Ishikawa (cell line): ENCODE data around the gene FEV.

Experiments used
- CEBPB ChIP-seq: IDR thresholded peaks from 2 replicates; pipeline ENCODE4 v1.6.1; 2012
- CREB1 ChIP-seq: IDR thresholded peaks from 2 replicates; pipeline ENCODE4 v1.6.1; 2012; ENCODE audit warnings: low read depth
- EGR1 ChIP-seq: IDR thresholded peaks from 2 replicates; pipeline ENCODE4 v1.6.1; 2012
- EP300 ChIP-seq: IDR thresholded peaks from 2 replicates; pipeline ENCODE4 v1.6.1; 2012; ENCODE audit warnings: borderline replicate concordance
- FOXM1 ChIP-seq: IDR thresholded peaks from 2 replicates; pipeline ENCODE4 v1.6.1; 2012; ENCODE audit warnings: low read depth, borderline replicate concordance
- NFIC ChIP-seq: IDR thresholded peaks from 2 replicates; pipeline ENCODE4 v1.6.1; 2012
- RAD21 ChIP-seq: IDR thresholded peaks from 2 replicates; pipeline ENCODE4 v1.6.1; 2012; ENCODE audit warnings: low read depth
- TAF1 ChIP-seq: IDR thresholded peaks from 2 replicates; pipeline ENCODE4 v1.6.1; 2012; ENCODE audit warnings: low read depth, mild to moderate bottlenecking
- TCF12 ChIP-seq: IDR thresholded peaks from 2 replicates; pipeline ENCODE4 v1.6.1; 2012; ENCODE audit warnings: low read depth
- TEAD4 ChIP-seq: IDR thresholded peaks from 2 replicates; pipeline ENCODE4 v1.6.1; 2012
- YY1 ChIP-seq: IDR thresholded peaks from 2 replicates; pipeline ENCODE4 v1.6.1; 2012; ENCODE audit warnings: low read depth
- ZBTB7A ChIP-seq: IDR thresholded peaks from 2 replicates; pipeline ENCODE4 v1.6.1; 2012; ENCODE audit warnings: low read depth
- TF ChIP-seq, protein P1 (sequence below): IDR thresholded peaks from 2 replicates; pipeline ENCODE4 v1.6.1; 2012
- TF ChIP-seq, protein P2 (sequence below): IDR thresholded peaks from 2 replicates; pipeline ENCODE4 v1.6.1; 2012
- TF ChIP-seq, protein P3 (sequence below): IDR thresholded peaks from 2 replicates; pipeline ENCODE4 v1.6.1; 2012; ENCODE audit warnings: low read depth, mild to moderate bottlenecking

Gene FEV

DNA sequence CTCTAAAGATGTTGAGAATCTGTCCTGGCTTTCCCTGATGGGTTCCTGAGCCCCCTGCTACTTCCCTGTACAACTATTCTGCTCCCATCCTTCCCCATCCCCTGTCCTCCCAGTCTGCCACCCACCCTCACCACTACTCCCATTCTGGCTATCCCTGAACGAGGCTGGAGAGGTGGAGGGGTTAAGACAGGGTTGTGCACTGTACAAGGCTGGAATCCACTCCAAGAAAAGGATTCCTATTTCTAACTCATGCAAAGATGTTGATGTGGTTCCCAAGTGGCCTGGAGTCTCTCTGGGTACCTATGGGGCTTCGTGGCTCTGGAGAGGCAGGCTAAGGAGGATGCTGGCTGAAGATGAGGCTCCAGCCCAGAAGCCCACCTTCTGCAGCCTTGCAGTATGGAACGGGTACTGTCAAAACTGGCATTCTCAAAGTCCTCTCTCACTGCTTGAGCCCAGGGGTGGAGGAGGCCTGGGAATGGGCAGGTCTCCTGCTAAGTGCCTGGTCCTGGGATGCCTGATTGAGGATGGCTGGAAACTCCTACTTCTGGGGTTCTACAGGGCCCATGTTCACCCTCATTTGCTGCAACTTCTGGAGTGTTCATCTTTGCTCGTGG lies 1.3 kb upstream of the FEV start:
- TF ChIP-seq TCF12 (no peak), EGR1 (no peak), TAF1 (no peak), EP300 (no peak), CREB1 (no peak), NFIC (no peak), CEBPB (no peak), YY1 (no peak), RAD21 (no peak), ZBTB7A (no peak), FOXM1 (no peak), TEAD4 (no peak)
- TF ChIP-seq, protein P1, sequence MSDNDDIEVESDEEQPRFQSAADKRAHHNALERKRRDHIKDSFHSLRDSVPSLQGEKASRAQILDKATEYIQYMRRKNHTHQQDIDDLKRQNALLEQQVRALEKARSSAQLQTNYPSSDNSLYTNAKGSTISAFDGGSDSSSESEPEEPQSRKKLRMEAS = no peak
- TF ChIP-seq, protein P2, sequence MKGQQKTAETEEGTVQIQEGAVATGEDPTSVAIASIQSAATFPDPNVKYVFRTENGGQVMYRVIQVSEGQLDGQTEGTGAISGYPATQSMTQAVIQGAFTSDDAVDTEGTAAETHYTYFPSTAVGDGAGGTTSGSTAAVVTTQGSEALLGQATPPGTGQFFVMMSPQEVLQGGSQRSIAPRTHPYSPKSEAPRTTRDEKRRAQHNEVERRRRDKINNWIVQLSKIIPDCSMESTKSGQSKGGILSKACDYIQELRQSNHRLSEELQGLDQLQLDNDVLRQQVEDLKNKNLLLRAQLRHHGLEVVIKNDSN = no peak
- TF ChIP-seq, protein P3, sequence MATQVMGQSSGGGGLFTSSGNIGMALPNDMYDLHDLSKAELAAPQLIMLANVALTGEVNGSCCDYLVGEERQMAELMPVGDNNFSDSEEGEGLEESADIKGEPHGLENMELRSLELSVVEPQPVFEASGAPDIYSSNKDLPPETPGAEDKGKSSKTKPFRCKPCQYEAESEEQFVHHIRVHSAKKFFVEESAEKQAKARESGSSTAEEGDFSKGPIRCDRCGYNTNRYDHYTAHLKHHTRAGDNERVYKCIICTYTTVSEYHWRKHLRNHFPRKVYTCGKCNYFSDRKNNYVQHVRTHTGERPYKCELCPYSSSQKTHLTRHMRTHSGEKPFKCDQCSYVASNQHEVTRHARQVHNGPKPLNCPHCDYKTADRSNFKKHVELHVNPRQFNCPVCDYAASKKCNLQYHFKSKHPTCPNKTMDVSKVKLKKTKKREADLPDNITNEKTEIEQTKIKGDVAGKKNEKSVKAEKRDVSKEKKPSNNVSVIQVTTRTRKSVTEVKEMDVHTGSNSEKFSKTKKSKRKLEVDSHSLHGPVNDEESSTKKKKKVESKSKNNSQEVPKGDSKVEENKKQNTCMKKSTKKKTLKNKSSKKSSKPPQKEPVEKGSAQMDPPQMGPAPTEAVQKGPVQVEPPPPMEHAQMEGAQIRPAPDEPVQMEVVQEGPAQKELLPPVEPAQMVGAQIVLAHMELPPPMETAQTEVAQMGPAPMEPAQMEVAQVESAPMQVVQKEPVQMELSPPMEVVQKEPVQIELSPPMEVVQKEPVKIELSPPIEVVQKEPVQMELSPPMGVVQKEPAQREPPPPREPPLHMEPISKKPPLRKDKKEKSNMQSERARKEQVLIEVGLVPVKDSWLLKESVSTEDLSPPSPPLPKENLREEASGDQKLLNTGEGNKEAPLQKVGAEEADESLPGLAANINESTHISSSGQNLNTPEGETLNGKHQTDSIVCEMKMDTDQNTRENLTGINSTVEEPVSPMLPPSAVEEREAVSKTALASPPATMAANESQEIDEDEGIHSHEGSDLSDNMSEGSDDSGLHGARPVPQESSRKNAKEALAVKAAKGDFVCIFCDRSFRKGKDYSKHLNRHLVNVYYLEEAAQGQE = no peak

DNA sequence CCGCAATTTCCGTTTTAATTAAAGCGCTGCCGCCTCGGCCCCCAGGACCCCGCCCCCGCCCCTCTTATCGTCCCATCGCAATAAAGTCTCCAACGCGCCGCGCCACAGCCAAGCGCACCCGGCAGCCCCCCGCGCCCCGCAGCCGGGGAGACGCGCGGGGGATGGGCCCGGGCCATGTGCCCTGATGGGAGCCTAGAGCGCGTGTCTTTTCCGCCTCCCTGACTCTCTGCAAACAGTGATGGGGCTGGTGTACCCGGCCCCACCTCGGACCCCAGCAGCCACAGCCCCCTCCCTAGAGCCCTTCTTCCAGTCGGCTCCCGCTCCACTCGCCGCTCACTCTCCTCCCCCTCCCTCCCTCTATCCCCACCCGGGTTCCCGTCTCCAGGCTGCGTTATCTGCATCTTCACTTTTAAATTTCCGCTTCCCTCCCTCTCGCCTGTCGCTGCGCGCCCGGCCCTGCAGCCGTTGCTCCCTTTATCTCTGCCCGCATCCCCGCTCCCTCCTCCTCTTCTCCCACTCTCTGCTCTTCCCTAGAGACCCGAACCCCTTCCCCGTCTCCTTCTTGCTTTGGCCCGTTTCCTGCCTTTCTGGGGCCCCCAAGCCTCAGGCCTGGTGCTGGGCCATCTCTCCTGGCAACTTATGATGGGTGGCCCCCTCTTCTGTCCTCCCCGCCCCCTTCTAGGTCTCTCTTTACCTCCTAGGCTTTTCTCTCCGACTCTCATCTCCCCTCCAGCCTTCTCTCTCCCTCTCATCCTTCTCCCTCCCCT lies 524 bp upstream of the FEV start:
- TF ChIP-seq NFIC (no peak), EGR1 (no peak), YY1 (no peak), RAD21 (no peak), TAF1 (no peak)
- TF ChIP-seq, protein P2 = no peak

DNA sequence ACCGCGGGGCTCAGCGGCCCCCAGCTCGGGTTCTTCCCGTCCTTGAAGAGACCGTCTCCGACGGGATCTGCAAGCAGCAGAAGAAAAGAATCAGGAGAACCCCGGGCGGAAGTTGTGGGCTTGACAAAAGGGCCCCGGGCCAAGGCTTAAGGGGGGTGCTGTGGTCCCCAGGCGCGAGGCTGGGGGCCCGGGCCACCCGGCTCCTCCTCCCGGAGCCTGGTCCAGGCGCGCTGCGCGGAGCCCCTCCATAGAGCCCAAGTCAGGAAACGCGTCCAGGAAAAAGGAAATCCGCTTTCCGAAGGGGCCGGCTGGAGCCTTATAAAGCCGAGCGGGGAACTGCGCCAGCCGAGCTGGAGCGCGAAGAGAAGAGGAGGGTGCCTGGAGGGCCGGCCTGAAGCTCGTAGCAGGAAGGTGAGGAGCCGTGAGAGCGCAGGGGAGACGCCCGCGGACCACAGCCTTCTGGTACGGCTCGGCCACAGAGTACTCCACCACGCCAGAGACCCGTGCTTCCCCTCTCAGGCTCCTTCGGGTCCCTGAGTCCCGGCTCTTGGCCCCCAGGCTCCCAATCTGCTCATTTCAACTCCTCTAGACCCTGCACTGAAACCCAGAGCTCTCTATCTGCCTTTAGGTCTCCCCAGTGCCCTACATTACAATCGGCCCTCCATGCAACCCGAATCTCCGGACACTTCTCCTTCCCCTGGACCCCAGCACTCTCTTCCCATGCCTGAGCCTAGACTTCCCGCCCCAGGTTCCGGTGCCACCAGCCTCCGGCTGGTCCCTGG lies 554 bp downstream of the FEV start:
- no peak for TF ChIP-seq CEBPB
- no peak for TF ChIP-seq TAF1
- no peak for TF ChIP-seq EP300
- no peak for TF ChIP-seq CREB1
- no peak for TF ChIP-seq RAD21
- TF ChIP-seq TEAD4 = no peak
- TF ChIP-seq, protein P2 = no peak
- TF ChIP-seq YY1 = no peak
- TF ChIP-seq TCF12 = no peak
- no peak for TF ChIP-seq ZBTB7A
- TF ChIP-seq NFIC = no peak
- no peak for TF ChIP-seq FOXM1
- TF ChIP-seq, protein P3 = no peak

DNA sequence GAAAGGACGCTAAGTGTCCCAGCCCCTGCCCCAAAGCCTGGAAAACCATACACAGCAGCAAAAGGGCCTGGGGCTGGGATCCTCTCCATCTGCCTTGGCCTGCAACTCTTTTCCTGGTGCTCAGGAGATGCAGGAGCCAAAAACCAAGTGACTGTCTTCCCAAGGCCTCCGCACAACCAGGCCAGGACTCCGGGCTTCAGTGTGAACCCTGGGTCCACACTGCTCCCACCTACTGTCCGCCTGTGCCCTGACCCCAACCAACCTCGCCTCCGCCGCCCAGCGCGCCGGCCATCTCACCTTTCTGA lies 1.1 kb downstream of the FEV start:
- TF ChIP-seq EGR1 = no peak
- no peak for TF ChIP-seq TAF1
- TF ChIP-seq YY1 = no peak
- TF ChIP-seq ZBTB7A = no peak
- TF ChIP-seq CREB1 = no peak
- no peak for TF ChIP-seq NFIC
- TF ChIP-seq RAD21 = no peak
- TF ChIP-seq, protein P1 = no peak
- TF ChIP-seq, protein P2 = no peak
- no peak for TF ChIP-seq FOXM1
- TF ChIP-seq, protein P3 = no peak
